Gastroesophageal sphincter (tissue), 4 donors: Measurements from ENCODE around the gene GRHL1. TPM values are rescaled to one million over a fixed set of nuclear protein-coding genes. Genes with fewer than 3 reads are reported as not detected.

Experiments used
- ATAC-seq: fragments of 150-250 bp; one replicate; pipeline ENCODE4 v1.9.1; 2016; ENCODE audit warnings: mild to moderate bottlenecking, moderate library complexity
- H3K27ac ChIP-seq, 4 donors: fragments of 200-600 bp; sonication (generic) in 3 of 4; 1 replicate in 3 of 4; 2 replicates in 1 of 4; pipeline ENCODE4 v1.5.1; 2016 to 2019
- H3K27me3 ChIP-seq: fragments of 200-600 bp; sonication (generic); one replicate; pipeline ENCODE4 v1.5.1; 2019
- H3K36me3 ChIP-seq, 2 donors: fragments of 200-600 bp; sonication (generic); one replicate each; pipeline ENCODE4 v1.5.1; 2019; ENCODE audit warnings: control low read depth in 1 of 2
- H3K4me1 ChIP-seq, 3 donors: fragments of 200-600 bp; sonication (generic); 1 replicate in 2 of 3; 2 replicates in 1 of 3; pipeline ENCODE4 v1.5.1; 2016 to 2019; ENCODE audit warnings: control low read depth in 2 of 3
- H3K4me3 ChIP-seq, 2 donors: fragments of 200-600 bp; sonication (generic); one replicate each; pipeline ENCODE4 v1.5.1; 2019; ENCODE audit warnings: mild to moderate bottlenecking in 1 of 2, moderate library complexity in 1 of 2
- H3K9me3 ChIP-seq, 3 donors: fragments of 200-600 bp; sonication (generic); one replicate each; pipeline ENCODE4 v1.5.1; 2017 to 2019; ENCODE audit warnings: control low read depth in 2 of 3
- CTCF ChIP-seq, 4 experiments: fragments of 200-600 bp in 2 of 4; fragments of 450-650 bp in 2 of 4; sonication (generic) in 1 of 4; IDR thresholded peaks; one replicate each; pipeline ENCODE4 v1.5.1; 2017 to 2019; ENCODE audit warnings: antibody characterized with exemption in 4 of 4, mild to moderate bottlenecking in 2 of 4, moderate library complexity in 2 of 4
- EP300 ChIP-seq: sonication (generic); formaldehyde crosslinking; IDR thresholded peaks from one replicate; pipeline ENCODE4 v1.6.1; 2017; ENCODE audit warnings: antibody characterized with exemption, mild to moderate bottlenecking
- POLR2A ChIP-seq, 2 donors: fragments of 450-650 bp; IDR thresholded peaks; one replicate each; pipeline ENCODE4 v1.6.1; 2017; ENCODE audit warnings: antibody characterized with exemption in 2 of 2, mild to moderate bottlenecking in 2 of 2, moderate library complexity in 1 of 2
- POLR2AphosphoS5 ChIP-seq: sonication (generic); formaldehyde crosslinking; IDR thresholded peaks from one replicate; pipeline ENCODE4 v1.6.1; 2017; ENCODE audit warnings: antibody characterized with exemption
- WGBS, 2 donors: methylation state at CpG; one replicate each; pipeline ENCODE4 v1.1.5; 2018; ENCODE audit warnings: low coverage in 1 of 2; 5-methylcytosine and 5-hydroxymethylcytosine counted together
- total RNA-seq, 4 donors: library from RNA; depleted of rRNA; stranded (reverse); fragments of >200 nt; gene quantifications; one replicate each; pipeline ENCODE4 v1.1.0, GENCODE V29; 2016

GRHL1 gene
- total RNA-seq, 4 donors from 2014 or later, result 1.3 to 6.1 (median 2.3) TPM

- no peak overlapping the region for H3K4me3 ChIP-seq
- no peaks in the 10 kb centered on the region for H3K27me3 ChIP-seq
- 91 to 100% methylated on average over 1 to 6 of the region's 9 CpGs for WGBS, 2 donors
- TF ChIP-seq POLR2AphosphoS5 (no peak), EP300 (no peak), POLR2A (IDR thresholded peaks at IDR 0.05) (no peak), CTCF (IDR thresholded peaks at IDR 0.05) (no peak)
- H3K36me3 ChIP-seq, result no peaks in the 10 kb centered on the region
- ATAC-seq, result no peak
- peaks cover 0 to 16% (median 14%) of the 10 kb centered on the region in 3 donors for H3K4me1 ChIP-seq
- H3K9me3 ChIP-seq, result no peaks in the 10 kb centered on the region
- peak overlapping the region in 1 of 4 donors; percentile 31 for H3K27ac ChIP-seq
These were observed 51.2 kb downstream of the GRHL1 start for GRCh38 chr2:10002681-10003080.

GRCh38 chr2:10003206-10004125 lies 52.0 kb downstream of the GRHL1 start:
- H3K27ac ChIP-seq, result peak overlapping the region in 1 of 4 donors; percentile 44
- WGBS, 2 donors, result 86 to 89% methylated on average over 14 to 18 of the region's 20 CpGs

GRCh38 chr2:10004401-10004800 lies 52.9 kb downstream of the GRHL1 start:
- no peak for TF ChIP-seq POLR2A (IDR thresholded peaks at IDR 0.05)
- Histone ChIP-seq H3K27ac (no peak overlapping the region), H3K27me3 (no peaks in the 10 kb centered on the region), H3K4me1 (peaks cover 0 to 34% (median 30%) of the 10 kb centered on the region in 3 donors), H3K9me3 (no peaks in the 10 kb centered on the region), H3K4me3 (no peak overlapping the region), H3K36me3 (no peaks in the 10 kb centered on the region)
- no peak for ATAC-seq
- WGBS, 2 donors, result 100% methylated on average over 2 to 3 of the region's 5 CpGs

More at GRCh38 chr2:10003206-10004125, 52.0 kb downstream of the GRHL1 start:
- TF ChIP-seq EP300, result no peak
- TF ChIP-seq POLR2AphosphoS5, result no peak
- TF ChIP-seq CTCF (IDR thresholded peaks at IDR 0.05), result no peak
- TF ChIP-seq POLR2A (IDR thresholded peaks at IDR 0.05), result no peak
- no peaks in the 10 kb centered on the region for H3K9me3 ChIP-seq
- H3K27me3 ChIP-seq, result no peaks in the 10 kb centered on the region
- H3K4me3 ChIP-seq, result no peak overlapping the region
- ATAC-seq, result no peak
- peaks cover 0 to 24% (median 21%) of the 10 kb centered on the region in 3 donors for H3K4me1 ChIP-seq
- no peaks in the 10 kb centered on the region for H3K36me3 ChIP-seq

GRCh38 chr2:10004836-10005235 lies 53.3 kb downstream of the GRHL1 start:
- no peaks in the 10 kb centered on the region for H3K27me3 ChIP-seq
- peaks cover 0 to 38% (median 34%) of the 10 kb centered on the region in 3 donors for H3K4me1 ChIP-seq
- H3K4me3 ChIP-seq, result no peak overlapping the region
- no peak for ATAC-seq
- no peak for TF ChIP-seq EP300
- no peak for TF ChIP-seq POLR2AphosphoS5
- no peak for TF ChIP-seq CTCF (IDR thresholded peaks at IDR 0.05)
- no peak for TF ChIP-seq POLR2A (IDR thresholded peaks at IDR 0.05)
- 60% methylated on average over 1 to 3 of the region's 3 CpGs for WGBS, 2 donors
- H3K9me3 ChIP-seq, result no peaks in the 10 kb centered on the region
- H3K27ac ChIP-seq, result no peak overlapping the region
- no peaks in the 10 kb centered on the region for H3K36me3 ChIP-seq

GRCh38 chr2:10005461-10006235 lies 54.2 kb downstream of the GRHL1 start:
- Histone ChIP-seq H3K4me1 (peaks cover 0 to 46% (median 41%) of the 10 kb centered on the region in 3 donors), H3K27ac (no peak overlapping the region), H3K27me3 (no peaks in the 10 kb centered on the region), H3K4me3 (peak overlapping the region in 1 of 2 donors; percentile 20), H3K9me3 (no peaks in the 10 kb centered on the region), H3K36me3 (no peaks in the 10 kb centered on the region)
- no peak for TF ChIP-seq CTCF (IDR thresholded peaks at IDR 0.05)
- no peak for TF ChIP-seq EP300
- TF ChIP-seq POLR2A (IDR thresholded peaks at IDR 0.05), result no peak
- no peak for TF ChIP-seq POLR2AphosphoS5
- no peak for ATAC-seq
- WGBS, 2 donors, result 94 to 98% methylated on average over 6 to 9 of the region's 17 CpGs
